Parathyroid adenoma (tissue), 2 donors: ENCODE measurements around the gene GAS7.

ENCODE experiments used
- H2AFZ ChIP-seq: fragments of 300-600 bp; sonication (generic); one replicate; pipeline ENCODE4 v1.7.0; 2017; ENCODE audit warnings: antibody characterized with exemption, mild to moderate bottlenecking
- H3K27ac ChIP-seq: fragments of 300-600 bp; sonication (generic); one replicate; pipeline ENCODE4 v1.7.0; 2017
- H3K27me3 ChIP-seq: fragments of 300-600 bp; sonication (generic); one replicate; pipeline ENCODE4 v1.7.0; 2017; ENCODE audit warnings: low read length; ENCODE audit not compliant: control insufficient read depth, insufficient read depth
- H3K36me3 ChIP-seq: fragments of 300-600 bp; sonication (generic); one replicate; pipeline ENCODE4 v1.7.0; 2017; ENCODE audit warnings: low read length; ENCODE audit not compliant: control insufficient read depth, insufficient read depth
- H3K4me1 ChIP-seq: fragments of 300-600 bp; sonication (generic); one replicate; pipeline ENCODE4 v1.7.0; 2017; ENCODE audit warnings: control low read depth
- H3K4me2 ChIP-seq: fragments of 300-600 bp; sonication (generic); one replicate; pipeline ENCODE4 v1.7.0; 2017; ENCODE audit warnings: low read length
- H3K4me3 ChIP-seq: fragments of 300-600 bp; sonication (generic); one replicate; pipeline ENCODE4 v1.7.0; 2017; ENCODE audit warnings: low read depth, low read length
- H3K79me2 ChIP-seq: fragments of 300-600 bp; sonication (generic); one replicate; pipeline ENCODE4 v1.7.0; 2017; ENCODE audit warnings: control low read depth
- H3K9ac ChIP-seq: fragments of 300-600 bp; sonication (generic); one replicate; pipeline ENCODE4 v1.7.0; 2017; ENCODE audit warnings: mild to moderate bottlenecking
- H3K9me3 ChIP-seq: fragments of 300-600 bp; sonication (generic); one replicate; pipeline ENCODE4 v1.7.0; 2017; ENCODE audit warnings: low read length; ENCODE audit not compliant: control insufficient read depth
- TF ChIP-seq, protein P1 (sequence below): fragments of 300-600 bp; sonication (generic); IDR thresholded peaks from one replicate; pipeline ENCODE4 v1.7.0; 2017; ENCODE audit warnings: antibody characterized with exemption, mild to moderate bottlenecking
- donor health status: primary hyperparathyroidism.

Gene GAS7

DNA sequence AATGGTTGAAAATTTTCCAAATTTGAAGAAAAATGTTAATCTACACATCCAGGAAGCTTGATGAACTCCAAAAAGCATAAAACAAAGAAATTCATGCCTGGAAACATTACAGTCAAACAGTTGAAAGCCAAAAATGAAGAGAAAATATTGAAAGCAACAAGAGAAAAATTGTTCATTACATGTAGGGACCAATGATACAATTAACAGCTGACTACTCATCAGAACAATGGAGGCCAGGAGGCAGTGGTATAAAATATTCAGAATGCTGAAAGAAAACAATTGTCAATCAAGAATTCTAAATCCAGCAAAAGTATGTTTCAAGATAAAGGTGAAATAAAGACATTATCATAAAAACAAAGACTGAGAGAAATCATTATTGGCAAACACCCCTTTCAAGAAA is 315.0 kb downstream of the GAS7 start:
- TF ChIP-seq, protein P1, sequence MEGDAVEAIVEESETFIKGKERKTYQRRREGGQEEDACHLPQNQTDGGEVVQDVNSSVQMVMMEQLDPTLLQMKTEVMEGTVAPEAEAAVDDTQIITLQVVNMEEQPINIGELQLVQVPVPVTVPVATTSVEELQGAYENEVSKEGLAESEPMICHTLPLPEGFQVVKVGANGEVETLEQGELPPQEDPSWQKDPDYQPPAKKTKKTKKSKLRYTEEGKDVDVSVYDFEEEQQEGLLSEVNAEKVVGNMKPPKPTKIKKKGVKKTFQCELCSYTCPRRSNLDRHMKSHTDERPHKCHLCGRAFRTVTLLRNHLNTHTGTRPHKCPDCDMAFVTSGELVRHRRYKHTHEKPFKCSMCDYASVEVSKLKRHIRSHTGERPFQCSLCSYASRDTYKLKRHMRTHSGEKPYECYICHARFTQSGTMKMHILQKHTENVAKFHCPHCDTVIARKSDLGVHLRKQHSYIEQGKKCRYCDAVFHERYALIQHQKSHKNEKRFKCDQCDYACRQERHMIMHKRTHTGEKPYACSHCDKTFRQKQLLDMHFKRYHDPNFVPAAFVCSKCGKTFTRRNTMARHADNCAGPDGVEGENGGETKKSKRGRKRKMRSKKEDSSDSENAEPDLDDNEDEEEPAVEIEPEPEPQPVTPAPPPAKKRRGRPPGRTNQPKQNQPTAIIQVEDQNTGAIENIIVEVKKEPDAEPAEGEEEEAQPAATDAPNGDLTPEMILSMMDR = no peak
- no peaks in the 10 kb centered on the region for H3K79me2 ChIP-seq
- no peak overlapping the region for H3K9ac ChIP-seq
- no peak overlapping the region for H3K4me2 ChIP-seq
- H3K4me1 ChIP-seq = no peaks in the 10 kb centered on the region
- H3K4me3 ChIP-seq = no peak overlapping the region
- no peak overlapping the region for H3K27ac ChIP-seq
- H3K27me3 ChIP-seq = no peaks in the 10 kb centered on the region
- H2AFZ ChIP-seq = no peak overlapping the region
- H3K9me3 ChIP-seq = no peaks in the 10 kb centered on the region
- no peaks in the 10 kb centered on the region for H3K36me3 ChIP-seq

DNA sequence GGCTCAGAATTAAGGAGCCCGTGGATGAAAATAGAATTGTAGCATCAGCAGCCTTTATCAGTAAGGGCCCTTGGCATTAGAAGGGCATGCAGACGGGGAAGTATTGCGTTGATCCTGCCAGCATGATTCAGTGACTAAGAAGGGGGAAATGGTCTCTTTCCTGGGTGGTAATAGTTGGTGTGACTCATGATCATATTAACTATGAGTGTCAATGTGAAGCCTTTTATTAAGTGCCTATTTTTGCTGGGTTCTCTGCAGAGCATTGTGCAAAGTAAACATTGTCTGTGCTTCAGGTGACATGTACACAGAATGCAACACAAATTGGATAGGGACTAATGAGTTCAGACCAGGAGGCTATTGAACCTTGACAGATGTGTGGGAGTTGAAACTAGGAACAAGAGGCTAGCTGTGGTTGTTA is 317.8 kb downstream of the GAS7 start:
- TF ChIP-seq, protein P1 = no peak
- Histone ChIP-seq H3K4me2 (no peak overlapping the region), H3K9ac (no peak overlapping the region), H3K9me3 (no peaks in the 10 kb centered on the region), H3K27ac (no peak overlapping the region), H3K4me1 (no peaks in the 10 kb centered on the region), H3K4me3 (no peak overlapping the region), H3K36me3 (no peaks in the 10 kb centered on the region), H3K27me3 (no peaks in the 10 kb centered on the region), H2AFZ (no peak overlapping the region), H3K79me2 (no peaks in the 10 kb centered on the region)

DNA sequence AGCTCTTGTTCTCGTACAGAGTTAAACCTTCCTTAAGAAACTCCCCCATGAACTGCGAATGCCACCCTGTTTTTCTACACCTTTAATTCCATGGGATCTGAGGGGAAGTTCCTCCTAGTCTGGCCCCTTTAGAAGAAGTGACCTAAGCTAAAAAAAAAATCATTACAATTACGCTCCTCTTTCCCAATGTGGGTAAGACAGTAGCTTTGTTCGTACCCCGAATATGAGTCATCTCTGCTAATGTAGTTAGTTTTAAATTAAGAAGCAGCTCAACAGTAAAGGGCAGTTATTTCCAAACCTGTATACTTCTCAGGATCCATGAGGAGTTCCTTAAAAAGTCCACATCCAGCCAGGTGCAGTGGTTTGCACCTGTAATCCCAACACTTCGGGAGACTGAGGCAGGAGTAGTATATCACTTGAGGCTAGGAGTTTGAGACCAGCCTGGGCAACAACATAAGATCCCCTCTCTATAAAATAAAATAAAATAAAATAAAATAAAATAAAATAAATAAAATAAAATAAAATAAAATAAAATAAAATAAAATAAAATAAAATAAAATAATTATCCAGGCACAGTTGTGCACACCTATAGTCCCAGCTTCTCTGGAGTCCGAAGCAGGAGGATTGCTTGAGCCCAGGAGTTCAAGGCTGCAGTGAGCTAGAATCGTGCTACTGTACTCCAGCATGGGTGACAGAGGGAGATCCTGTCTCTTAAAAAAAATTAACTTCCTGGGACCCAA is 319.4 kb downstream of the GAS7 start:
- H3K9me3 ChIP-seq = no peaks in the 10 kb centered on the region
- H3K36me3 ChIP-seq = no peaks in the 10 kb centered on the region

DNA sequence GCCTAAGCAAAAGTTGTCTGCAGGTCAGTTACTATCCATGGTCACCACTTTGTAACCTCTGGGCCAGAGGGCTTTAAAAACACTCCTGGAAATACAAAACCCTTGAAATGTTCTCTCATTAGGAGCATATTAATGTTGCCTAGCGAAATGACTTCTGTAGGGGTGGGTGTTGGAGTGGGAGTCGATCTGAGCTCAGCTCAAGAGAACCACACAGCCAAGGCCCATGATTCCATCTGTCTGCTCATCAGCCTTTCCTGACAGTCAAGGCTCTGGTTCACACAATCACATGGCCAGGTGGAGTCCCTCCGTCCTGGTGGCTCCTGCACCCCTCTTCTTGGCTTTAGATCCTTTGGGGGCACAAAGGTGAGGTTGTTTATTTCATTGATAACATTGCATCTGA is 320.1 kb downstream of the GAS7 start:
- TF ChIP-seq, protein P1 = no peak
- H3K36me3 ChIP-seq = no peaks in the 10 kb centered on the region
- H3K4me2 ChIP-seq = no peak overlapping the region
- H3K79me2 ChIP-seq = no peaks in the 10 kb centered on the region
- no peak overlapping the region for H2AFZ ChIP-seq
- no peaks in the 10 kb centered on the region for H3K9me3 ChIP-seq
- no peaks in the 10 kb centered on the region for H3K4me1 ChIP-seq
- H3K9ac ChIP-seq = no peak overlapping the region
- no peaks in the 10 kb centered on the region for H3K27me3 ChIP-seq
- no peak overlapping the region for H3K4me3 ChIP-seq
- no peak overlapping the region for H3K27ac ChIP-seq

More for the DNA sequence above, 319.4 kb downstream of the GAS7 start:
- H3K79me2 ChIP-seq = no peaks in the 10 kb centered on the region
- no peaks in the 10 kb centered on the region for H3K4me1 ChIP-seq
- TF ChIP-seq, protein P1 = no peak
- no peak overlapping the region for H3K4me3 ChIP-seq
- H3K27ac ChIP-seq = no peak overlapping the region
- no peak overlapping the region for H2AFZ ChIP-seq
- H3K27me3 ChIP-seq = no peaks in the 10 kb centered on the region
- H3K4me2 ChIP-seq = no peak overlapping the region
- no peak overlapping the region for H3K9ac ChIP-seq

DNA sequence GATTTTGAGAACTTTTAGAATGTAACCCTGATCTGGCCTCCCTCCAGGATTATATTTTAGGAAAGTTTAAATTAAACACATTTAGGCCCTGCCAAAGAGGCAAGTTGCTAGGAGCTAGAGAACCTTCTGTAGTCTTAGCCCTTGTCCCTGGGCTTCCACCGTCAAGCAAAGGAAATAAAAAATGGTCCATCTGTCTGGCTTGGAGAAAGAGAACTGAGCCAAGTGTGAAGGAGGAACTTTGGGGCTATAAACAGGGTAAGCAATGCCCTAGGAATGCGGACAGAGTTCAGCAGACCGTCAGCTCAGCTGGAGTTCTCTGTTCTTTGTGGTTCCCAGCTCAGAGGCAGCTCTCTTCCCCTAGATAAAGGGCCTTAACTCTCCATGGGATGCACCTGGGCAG is 323.0 kb downstream of the GAS7 start:
- no peaks in the 10 kb centered on the region for H3K36me3 ChIP-seq
- H3K9me3 ChIP-seq = no peaks in the 10 kb centered on the region
- no peaks in the 10 kb centered on the region for H3K79me2 ChIP-seq
- H3K4me2 ChIP-seq = no peak overlapping the region
- TF ChIP-seq, protein P1 = no peak
- H2AFZ ChIP-seq = no peak overlapping the region
- no peaks in the 10 kb centered on the region for H3K27me3 ChIP-seq
- no peaks in the 10 kb centered on the region for H3K4me1 ChIP-seq
- no peak overlapping the region for H3K9ac ChIP-seq
- no peak overlapping the region for H3K4me3 ChIP-seq
- H3K27ac ChIP-seq = no peak overlapping the region
